Measurements from ENCODE around the gene NEK4.

Gene NEK4

GRCh38 chr3:52788890-52789745 is 18.4 kb upstream of the NEK4 start:
- TF ChIP-seq FOXP2 (optimal IDR thresholded peaks at IDR 0.05; ENCODE audit: borderline replicate concordance, extremely low read depth, extremely low read length, insufficient read depth), result no peak
- no peak for TF ChIP-seq TAF1 (IDR thresholded peaks at IDR 0.05; ENCODE audit: borderline replicate concordance, insufficient read depth, low read length)
- TF ChIP-seq REST (IDR thresholded peaks at IDR 0.05; ENCODE audit: insufficient read depth in 1 of 2, low read depth in 2 of 2, low read length in 2 of 2), result no peak
- TF ChIP-seq SIN3A (IDR thresholded peaks at IDR 0.05; ENCODE audit: borderline replicate concordance, insufficient read depth, low read length), result no peak
- no peak for TF ChIP-seq POLR2AphosphoS5 (IDR thresholded peaks at IDR 0.05; ENCODE audit: low read depth, low read length)

- TF ChIP-seq SIN3A (IDR thresholded peaks at IDR 0.05; ENCODE audit: borderline replicate concordance, insufficient read depth, low read length) (no peak), TAF1 (IDR thresholded peaks at IDR 0.05; ENCODE audit: borderline replicate concordance, insufficient read depth, low read length) (no peak), REST (IDR thresholded peaks at IDR 0.05; ENCODE audit: insufficient read depth in 1 of 2, low read depth in 2 of 2, low read length in 2 of 2) (no peak), POLR2AphosphoS5 (IDR thresholded peaks at IDR 0.05; ENCODE audit: low read depth, low read length) (no peak), FOXP2 (optimal IDR thresholded peaks at IDR 0.05; ENCODE audit: borderline replicate concordance, extremely low read depth, extremely low read length, insufficient read depth) (no peak)
Measured at GRCh38 chr3:52787672-52788625, 17.2 kb upstream of the NEK4 start.

GRCh38 chr3:52787246-52787645 is 16.5 kb upstream of the NEK4 start:
- TF ChIP-seq POLR2AphosphoS5 (IDR thresholded peaks at IDR 0.05; ENCODE audit: low read depth, low read length), result no peak
- TF ChIP-seq TAF1 (IDR thresholded peaks at IDR 0.05; ENCODE audit: borderline replicate concordance, insufficient read depth, low read length), result no peak
- TF ChIP-seq FOXP2 (optimal IDR thresholded peaks at IDR 0.05; ENCODE audit: borderline replicate concordance, extremely low read depth, extremely low read length, insufficient read depth), result no peak
- TF ChIP-seq REST (IDR thresholded peaks at IDR 0.05; ENCODE audit: insufficient read depth in 1 of 2, low read depth in 2 of 2, low read length in 2 of 2), result no peak
- no peak for TF ChIP-seq SIN3A (IDR thresholded peaks at IDR 0.05; ENCODE audit: borderline replicate concordance, insufficient read depth, low read length)

GRCh38 chr3:52786330-52787215 is 15.8 kb upstream of the NEK4 start:
- TF ChIP-seq REST (IDR thresholded peaks at IDR 0.05; ENCODE audit: insufficient read depth in 1 of 2, low read depth in 2 of 2, low read length in 2 of 2) (no peak), POLR2AphosphoS5 (IDR thresholded peaks at IDR 0.05; ENCODE audit: low read depth, low read length) (no peak), SIN3A (IDR thresholded peaks at IDR 0.05; ENCODE audit: borderline replicate concordance, insufficient read depth, low read length) (no peak), TAF1 (IDR thresholded peaks at IDR 0.05; ENCODE audit: borderline replicate concordance, insufficient read depth, low read length) (no peak), FOXP2 (optimal IDR thresholded peaks at IDR 0.05; ENCODE audit: borderline replicate concordance, extremely low read depth, extremely low read length, insufficient read depth) (no peak)

All from PFSK-1 (cell line).